ENCODE results near the gene ZBTB7C.

DNA sequence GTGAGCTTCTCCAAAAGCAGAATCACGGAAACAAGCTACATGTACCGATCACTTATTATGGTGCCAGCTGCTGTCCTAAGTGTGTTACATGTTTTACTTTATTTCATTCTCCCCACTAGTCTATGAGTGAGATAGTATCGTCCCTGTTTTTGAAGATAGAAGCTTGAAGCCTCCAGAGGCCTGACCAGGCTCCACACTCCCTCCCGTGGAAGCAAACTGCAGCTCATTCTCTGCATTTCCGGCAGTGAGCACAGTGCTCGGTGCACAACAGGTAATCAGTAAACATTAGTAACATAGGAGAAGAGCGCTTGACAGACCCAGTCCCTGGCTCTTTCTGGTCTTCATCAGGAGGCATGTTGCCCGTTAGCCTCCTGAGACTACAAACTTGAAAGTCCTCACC is 72.9 kb downstream of the ZBTB7C start:
- no peak for TF ChIP-seq POLR2AphosphoS5 (IDR thresholded peaks at IDR 0.05; ENCODE audit: low read depth, low read length)
- TF ChIP-seq SIN3A (IDR thresholded peaks at IDR 0.05; ENCODE audit: borderline replicate concordance, insufficient read depth, low read length) = no peak
- TF ChIP-seq, protein P1, sequence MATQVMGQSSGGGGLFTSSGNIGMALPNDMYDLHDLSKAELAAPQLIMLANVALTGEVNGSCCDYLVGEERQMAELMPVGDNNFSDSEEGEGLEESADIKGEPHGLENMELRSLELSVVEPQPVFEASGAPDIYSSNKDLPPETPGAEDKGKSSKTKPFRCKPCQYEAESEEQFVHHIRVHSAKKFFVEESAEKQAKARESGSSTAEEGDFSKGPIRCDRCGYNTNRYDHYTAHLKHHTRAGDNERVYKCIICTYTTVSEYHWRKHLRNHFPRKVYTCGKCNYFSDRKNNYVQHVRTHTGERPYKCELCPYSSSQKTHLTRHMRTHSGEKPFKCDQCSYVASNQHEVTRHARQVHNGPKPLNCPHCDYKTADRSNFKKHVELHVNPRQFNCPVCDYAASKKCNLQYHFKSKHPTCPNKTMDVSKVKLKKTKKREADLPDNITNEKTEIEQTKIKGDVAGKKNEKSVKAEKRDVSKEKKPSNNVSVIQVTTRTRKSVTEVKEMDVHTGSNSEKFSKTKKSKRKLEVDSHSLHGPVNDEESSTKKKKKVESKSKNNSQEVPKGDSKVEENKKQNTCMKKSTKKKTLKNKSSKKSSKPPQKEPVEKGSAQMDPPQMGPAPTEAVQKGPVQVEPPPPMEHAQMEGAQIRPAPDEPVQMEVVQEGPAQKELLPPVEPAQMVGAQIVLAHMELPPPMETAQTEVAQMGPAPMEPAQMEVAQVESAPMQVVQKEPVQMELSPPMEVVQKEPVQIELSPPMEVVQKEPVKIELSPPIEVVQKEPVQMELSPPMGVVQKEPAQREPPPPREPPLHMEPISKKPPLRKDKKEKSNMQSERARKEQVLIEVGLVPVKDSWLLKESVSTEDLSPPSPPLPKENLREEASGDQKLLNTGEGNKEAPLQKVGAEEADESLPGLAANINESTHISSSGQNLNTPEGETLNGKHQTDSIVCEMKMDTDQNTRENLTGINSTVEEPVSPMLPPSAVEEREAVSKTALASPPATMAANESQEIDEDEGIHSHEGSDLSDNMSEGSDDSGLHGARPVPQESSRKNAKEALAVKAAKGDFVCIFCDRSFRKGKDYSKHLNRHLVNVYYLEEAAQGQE (IDR thresholded peaks at IDR 0.05; ENCODE audit: insufficient read depth in 1 of 2, low read depth in 2 of 2, low read length in 2 of 2) = no peak
- TF ChIP-seq TAF1 (IDR thresholded peaks at IDR 0.05; ENCODE audit: borderline replicate concordance, insufficient read depth, low read length) = no peak
- TF ChIP-seq FOXP2 (optimal IDR thresholded peaks at IDR 0.05; ENCODE audit: borderline replicate concordance, extremely low read depth, extremely low read length, insufficient read depth) = no peak
